CD4-positive, alpha-beta T cell treated with Interleukin-17A for 1 hour (primary cell): ENCODE data around the gene EMC10.
"Not testable (repeated sequence)": the region's sequence is repeated elsewhere in the genome, so short reads cannot be mapped to it uniquely, and the experiment has no call there.

Source experiments
- DNase-seq: peaks from one replicate; pipeline ENCODE4 v3.0.0-alpha.2; 2020

Gene EMC10

GRCh38 chr19:50476224-50476906, at the start of gene EMC10, which contains the start of gene GARIN5A:
Gene EMC10, plus strand, starts transcription at chr19:50476507. Its CDS starts 38 bp downstream, at chr19:50476545.
Gene GARIN5A, minus strand, starts transcription at chr19:50476848. Its CDS starts 460 bp downstream, at chr19:50476388.
- DNase-seq = peak; percentile 97

- DNase-seq = no peak
Observed at GRCh38 chr19:50427318-50427925, 48.9 kb upstream of the EMC10 start.

GRCh38 chr19:50427997-50428425, 48.3 kb upstream of the EMC10 start:
- DNase-seq = peak; percentile 49

- no peak for DNase-seq
Observed at GRCh38 chr19:50428772-50429463, 47.4 kb upstream of the EMC10 start.

- DNase-seq = no peak
Observed at GRCh38 chr19:50430888-50431342, 45.4 kb upstream of the EMC10 start.

GRCh38 chr19:50431343-50432220, 44.7 kb upstream of the EMC10 start:
- peak; percentile 92 for DNase-seq

- DNase-seq = no peak
Observed at GRCh38 chr19:50432221-50433028, 43.9 kb upstream of the EMC10 start, which contains the start of gene MYBPC2. Gene MYBPC2, plus strand, starts transcription at chr19:50432892. Its CDS starts 62 bp downstream, at chr19:50432954.

GRCh38 chr19:50433201-50434180, 42.8 kb upstream of the EMC10 start:
- no peak for DNase-seq

GRCh38 chr19:50434525-50434924, 41.8 kb upstream of the EMC10 start:
- no peak for DNase-seq

GRCh38 chr19:50435221-50435620, 41.1 kb upstream of the EMC10 start:
- no peak for DNase-seq

GRCh38 chr19:50435627-50436026, 40.7 kb upstream of the EMC10 start:
- no peak for DNase-seq

- DNase-seq = no peak
Observed at GRCh38 chr19:50437862-50438449, 38.4 kb upstream of the EMC10 start.

GRCh38 chr19:50439130-50439529, 37.2 kb upstream of the EMC10 start:
- DNase-seq = not testable (repeated sequence)

GRCh38 chr19:50444059-50444458, 32.2 kb upstream of the EMC10 start:
- no peak for DNase-seq

- no peak for DNase-seq
Observed at GRCh38 chr19:50447053-50447452, 29.3 kb upstream of the EMC10 start.

GRCh38 chr19:50447750-50448149, 28.6 kb upstream of the EMC10 start:
- DNase-seq = no peak

GRCh38 chr19:50449236-50449899, 26.9 kb upstream of the EMC10 start:
- no peak for DNase-seq

- no peak for DNase-seq
Observed at GRCh38 chr19:50450369-50451222, 25.7 kb upstream of the EMC10 start.

- no peak for DNase-seq
Observed at GRCh38 chr19:50451223-50451534, 25.1 kb upstream of the EMC10 start.
